KMS-11 (cell line): ENCODE data around the gene CTXN3.

Experiments used
- H2AFZ ChIP-seq: fragments of 200-600 bp; sonication (generic); 2 replicates; pipeline ENCODE4 v1.6.1; 2016; ENCODE audit warnings: antibody characterized with exemption, mixed run types, low read depth
- H3K27ac ChIP-seq: fragments of 200-600 bp; sonication (generic); 2 replicates; pipeline ENCODE4 v1.6.1; 2016; ENCODE audit warnings: mild to moderate bottlenecking, mixed run types
- H3K27me3 ChIP-seq: fragments of 200-600 bp; sonication (generic); 2 replicates; pipeline ENCODE4 v1.6.1; 2017; ENCODE audit warnings: mild to moderate bottlenecking, low read depth, mixed run types, moderate library complexity; ENCODE audit not compliant: insufficient read depth
- H3K36me3 ChIP-seq: fragments of 200-600 bp; sonication (generic); 2 replicates; pipeline ENCODE4 v1.6.1; 2017; ENCODE audit warnings: mild to moderate bottlenecking, mixed run types; ENCODE audit not compliant: insufficient read depth
- H3K4me1 ChIP-seq: fragments of 200-600 bp; sonication (generic); 2 replicates; pipeline ENCODE4 v1.6.1; 2016; ENCODE audit warnings: mild to moderate bottlenecking, low read depth, mixed run types; ENCODE audit not compliant: poor library complexity, severe bottlenecking
- H3K4me2 ChIP-seq: fragments of 200-600 bp; sonication (generic); 2 replicates; pipeline ENCODE4 v1.7.0; 2016; ENCODE audit warnings: mild to moderate bottlenecking, mixed run types
- H3K4me3 ChIP-seq: fragments of 200-600 bp; sonication (generic); IDR thresholded peaks from 2 replicates; pipeline ENCODE4 v1.6.1; 2017; ENCODE audit warnings: low read depth, low read length, mixed read lengths; ENCODE audit not compliant: insufficient read depth
- H3K79me2 ChIP-seq: fragments of 200-600 bp; sonication (generic); 2 replicates; pipeline ENCODE4 v1.6.1; 2016; ENCODE audit warnings: low read depth, mixed run types; ENCODE audit not compliant: insufficient read depth
- H3K9ac ChIP-seq: fragments of 200-600 bp; sonication (generic); 2 replicates; pipeline ENCODE4 v1.6.1; 2016; ENCODE audit warnings: mild to moderate bottlenecking, mixed run types
- H4K20me1 ChIP-seq: fragments of 200-600 bp; sonication (generic); 2 replicates; pipeline ENCODE4 v1.6.1; 2016; ENCODE audit warnings: mild to moderate bottlenecking, mixed run types; ENCODE audit not compliant: insufficient read depth
- TF ChIP-seq, protein P1 (sequence below): fragments of 200-600 bp; sonication (generic); conservative IDR thresholded peaks from 2 replicates; pipeline ENCODE4 v1.6.1; 2017; ENCODE audit warnings: low read depth, mild to moderate bottlenecking, antibody characterized with exemption, low read length, moderate library complexity, mixed read lengths

The CTXN3 gene

DNA sequence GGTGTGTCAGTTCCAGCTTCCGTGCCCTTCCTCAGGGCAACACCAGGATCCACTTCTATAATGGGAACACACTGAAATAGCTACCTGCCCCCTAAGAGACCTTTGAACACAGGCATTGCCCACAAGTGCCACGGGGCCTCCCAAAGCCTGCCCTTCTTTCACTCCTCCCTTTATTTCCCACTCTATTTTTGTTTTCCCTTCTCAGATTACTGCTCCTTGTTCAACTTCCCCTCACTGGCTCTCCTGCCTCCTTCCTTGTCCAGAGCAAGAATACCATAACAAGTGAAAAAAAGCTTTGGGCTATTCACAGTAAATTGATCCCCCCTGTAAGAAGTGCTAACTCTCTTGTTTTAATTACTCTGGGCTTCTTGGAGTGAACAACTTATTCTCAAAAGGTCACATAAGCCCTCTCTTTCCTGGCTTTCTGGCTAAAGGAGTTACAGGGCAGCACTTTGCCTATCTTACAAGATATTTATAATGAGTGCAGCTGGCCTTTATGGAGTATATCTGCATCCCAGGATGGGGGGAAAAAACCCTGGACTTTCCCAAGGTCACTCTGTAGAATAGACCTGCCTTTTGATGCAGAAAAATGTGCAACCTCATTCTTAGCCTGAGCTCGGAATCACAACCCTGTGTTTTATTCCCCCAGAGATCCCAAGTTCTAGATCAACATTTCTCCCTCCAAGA lies 11.3 kb downstream of the CTXN3 start:
- no peak overlapping the region for H2AFZ ChIP-seq
- H4K20me1 ChIP-seq: no peaks in the 10 kb centered on the region
- TF ChIP-seq, protein P1, sequence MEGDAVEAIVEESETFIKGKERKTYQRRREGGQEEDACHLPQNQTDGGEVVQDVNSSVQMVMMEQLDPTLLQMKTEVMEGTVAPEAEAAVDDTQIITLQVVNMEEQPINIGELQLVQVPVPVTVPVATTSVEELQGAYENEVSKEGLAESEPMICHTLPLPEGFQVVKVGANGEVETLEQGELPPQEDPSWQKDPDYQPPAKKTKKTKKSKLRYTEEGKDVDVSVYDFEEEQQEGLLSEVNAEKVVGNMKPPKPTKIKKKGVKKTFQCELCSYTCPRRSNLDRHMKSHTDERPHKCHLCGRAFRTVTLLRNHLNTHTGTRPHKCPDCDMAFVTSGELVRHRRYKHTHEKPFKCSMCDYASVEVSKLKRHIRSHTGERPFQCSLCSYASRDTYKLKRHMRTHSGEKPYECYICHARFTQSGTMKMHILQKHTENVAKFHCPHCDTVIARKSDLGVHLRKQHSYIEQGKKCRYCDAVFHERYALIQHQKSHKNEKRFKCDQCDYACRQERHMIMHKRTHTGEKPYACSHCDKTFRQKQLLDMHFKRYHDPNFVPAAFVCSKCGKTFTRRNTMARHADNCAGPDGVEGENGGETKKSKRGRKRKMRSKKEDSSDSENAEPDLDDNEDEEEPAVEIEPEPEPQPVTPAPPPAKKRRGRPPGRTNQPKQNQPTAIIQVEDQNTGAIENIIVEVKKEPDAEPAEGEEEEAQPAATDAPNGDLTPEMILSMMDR: no peak
- no peaks in the 10 kb centered on the region for H3K79me2 ChIP-seq
- H3K27ac ChIP-seq: no peak overlapping the region
- no peak overlapping the region for H3K9ac ChIP-seq
- H3K27me3 ChIP-seq: no peaks in the 10 kb centered on the region
- no peak overlapping the region for H3K4me2 ChIP-seq
- H3K4me3 ChIP-seq: no peak overlapping the region
- no peaks in the 10 kb centered on the region for H3K36me3 ChIP-seq
- no peaks in the 10 kb centered on the region for H3K4me1 ChIP-seq

DNA sequence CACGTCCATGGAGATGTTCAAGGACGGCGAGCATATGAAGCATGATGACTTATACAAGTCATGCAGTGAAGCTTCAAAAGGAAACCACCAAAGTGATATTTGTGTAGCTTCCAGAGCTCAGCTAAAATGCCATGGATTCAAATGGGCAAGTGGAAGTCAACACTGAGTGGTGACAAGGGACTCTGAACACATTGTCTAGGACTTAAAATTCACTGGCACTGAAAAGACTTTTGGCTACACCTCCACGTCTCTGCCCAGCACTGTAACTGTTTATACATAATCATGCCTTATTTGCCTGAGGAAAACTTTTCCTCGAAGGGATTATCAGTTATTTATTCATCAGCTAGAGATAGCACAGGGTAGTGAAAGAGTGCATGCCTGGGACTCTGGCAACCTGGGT lies 15.2 kb downstream of the CTXN3 start:
- Histone ChIP-seq H2AFZ (no peak overlapping the region), H3K9ac (no peak overlapping the region), H3K4me2 (no peak overlapping the region), H3K27me3 (no peaks in the 10 kb centered on the region), H3K4me1 (no peaks in the 10 kb centered on the region), H3K79me2 (no peaks in the 10 kb centered on the region), H4K20me1 (no peaks in the 10 kb centered on the region), H3K4me3 (no peak overlapping the region), H3K27ac (no peak overlapping the region), H3K36me3 (no peaks in the 10 kb centered on the region)
- TF ChIP-seq, protein P1: no peak

DNA sequence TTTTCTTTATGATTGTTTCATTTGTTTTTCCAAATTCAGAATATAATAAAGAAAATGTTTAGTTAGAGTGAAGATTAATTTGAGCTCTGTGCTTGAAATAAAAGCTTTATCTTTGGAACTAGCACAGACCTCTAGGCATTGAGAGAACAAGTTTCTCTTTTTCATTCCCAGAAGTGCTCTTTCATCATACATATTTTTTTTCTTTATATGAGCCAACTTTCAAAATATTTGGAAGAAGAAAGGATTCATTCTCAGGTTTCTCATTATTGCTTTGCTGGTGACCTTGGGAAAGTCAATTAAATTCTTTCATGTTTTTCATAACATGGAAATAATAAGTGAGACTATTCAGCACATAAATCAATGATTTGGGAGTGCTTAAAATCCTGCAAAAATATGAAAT lies 16.8 kb downstream of the CTXN3 start:
- no peak overlapping the region for H3K9ac ChIP-seq
- H2AFZ ChIP-seq: no peak overlapping the region

DNA sequence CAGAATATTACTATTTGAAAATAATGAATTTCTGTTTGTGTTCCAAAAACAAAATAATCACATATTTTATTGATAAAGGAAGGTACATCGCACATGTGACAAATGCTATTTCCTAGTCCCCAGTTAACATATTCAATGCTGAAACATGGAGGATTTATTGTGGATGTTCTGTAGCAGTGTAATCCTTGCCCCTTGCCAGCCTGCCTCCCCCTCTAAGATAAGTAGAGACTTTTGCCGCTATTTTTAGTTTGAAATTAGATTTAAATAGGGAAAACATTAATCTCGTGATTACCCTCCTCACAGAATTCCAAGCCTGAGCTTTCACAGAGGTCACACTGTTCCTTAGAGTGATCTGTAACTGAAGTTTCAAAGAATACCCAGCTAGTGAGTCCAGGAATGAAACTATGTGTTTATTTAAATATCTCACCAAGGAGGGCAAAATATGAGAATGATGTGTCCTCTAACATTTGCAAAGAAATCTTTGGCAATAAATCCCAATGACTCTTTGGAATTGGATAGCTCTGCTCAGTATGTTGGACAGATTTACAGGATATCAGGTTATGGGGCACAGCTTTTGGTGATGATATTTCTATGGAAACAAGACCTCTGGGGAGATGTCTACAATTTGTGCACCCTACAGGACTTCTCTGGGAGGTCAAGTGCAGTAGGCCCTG lies 17.3 kb downstream of the CTXN3 start:
- H3K4me3 ChIP-seq: no peak overlapping the region

More for the DNA sequence above, 16.8 kb downstream of the CTXN3 start:
- Histone ChIP-seq H3K79me2 (no peaks in the 10 kb centered on the region), H3K4me1 (no peaks in the 10 kb centered on the region), H3K4me3 (no peak overlapping the region), H4K20me1 (no peaks in the 10 kb centered on the region), H3K27ac (no peak overlapping the region), H3K4me2 (no peak overlapping the region), H3K27me3 (no peaks in the 10 kb centered on the region), H3K36me3 (no peaks in the 10 kb centered on the region)
- TF ChIP-seq, protein P1: no peak

More for the DNA sequence above, 17.3 kb downstream of the CTXN3 start:
- Histone ChIP-seq H3K4me2 (no peak overlapping the region), H3K27me3 (no peaks in the 10 kb centered on the region), H3K27ac (no peak overlapping the region), H2AFZ (no peak overlapping the region), H3K4me1 (no peaks in the 10 kb centered on the region), H3K9ac (no peak overlapping the region), H3K79me2 (no peaks in the 10 kb centered on the region), H4K20me1 (no peaks in the 10 kb centered on the region), H3K36me3 (no peaks in the 10 kb centered on the region)
- TF ChIP-seq, protein P1: no peak
